ENCODE measurements around the gene ATAT1.

The ATAT1 gene

DNA sequence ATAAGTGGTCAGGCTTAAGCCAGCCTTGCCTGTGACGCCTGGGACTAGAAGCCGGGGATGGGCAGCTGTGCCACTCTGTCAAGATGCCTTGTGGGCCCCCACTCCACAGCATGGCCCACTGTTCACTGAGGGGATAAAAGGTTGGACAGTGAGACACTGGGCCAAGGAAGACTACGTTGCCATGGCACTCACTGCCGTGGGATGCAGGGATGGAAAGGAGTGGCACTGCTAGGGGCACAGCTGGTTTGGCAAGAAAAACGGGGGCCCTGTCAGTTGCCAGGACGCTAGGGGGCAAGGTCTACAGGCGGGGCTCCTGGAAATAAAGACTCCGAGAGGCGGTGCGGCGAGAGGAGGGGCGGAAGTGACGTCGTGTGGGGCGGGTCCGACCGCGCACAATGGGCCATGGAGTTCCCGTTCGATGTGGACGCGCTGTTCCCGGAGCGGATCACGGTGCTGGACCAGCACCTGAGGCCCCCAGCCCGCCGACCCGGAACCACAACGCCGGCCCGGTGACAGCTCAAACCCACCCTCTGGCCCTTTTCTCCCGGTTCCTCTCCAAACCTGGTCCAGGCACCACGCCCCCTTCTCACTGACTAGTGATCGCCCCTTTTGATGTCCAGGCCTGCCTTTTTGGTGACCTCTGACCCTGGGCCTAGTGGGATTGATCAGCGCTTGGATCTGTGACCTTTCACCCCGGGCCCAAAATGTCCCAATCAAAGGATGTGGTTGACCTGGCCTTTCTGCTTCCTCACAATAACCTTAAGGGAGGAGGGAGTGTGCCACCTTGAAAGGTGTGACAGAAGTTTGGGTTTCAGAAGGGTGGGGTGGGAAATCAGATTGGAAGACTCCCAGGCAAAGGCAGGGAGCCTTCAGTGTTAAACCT, at the start of gene ATAT1:
Gene ATAT1 (plus strand): TSS at position 391 of the 883 bp plus-strand sequence.
- DNase-seq, result peak; percentile 92

DNA sequence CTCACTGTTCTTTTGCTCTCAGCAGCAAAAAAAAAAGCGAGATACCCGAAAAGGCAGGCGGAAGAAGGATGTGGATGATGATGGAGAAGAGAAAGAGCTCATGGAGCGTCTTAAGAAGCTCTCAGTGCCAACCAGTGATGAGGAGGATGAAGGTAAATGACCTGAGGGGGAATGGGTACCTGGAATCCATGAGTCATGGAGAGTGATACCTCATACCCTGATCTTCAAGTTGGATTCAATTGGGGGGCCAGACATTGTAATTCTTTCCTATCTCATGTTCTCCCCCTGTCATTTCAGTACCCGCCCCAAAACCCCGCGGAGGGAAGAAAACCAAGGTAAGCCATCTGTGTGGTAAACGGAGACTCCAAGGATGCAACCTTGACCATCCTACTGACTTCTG, 48.6 kb upstream of the ATAT1 start:
- no peak for DNase-seq

DNA sequence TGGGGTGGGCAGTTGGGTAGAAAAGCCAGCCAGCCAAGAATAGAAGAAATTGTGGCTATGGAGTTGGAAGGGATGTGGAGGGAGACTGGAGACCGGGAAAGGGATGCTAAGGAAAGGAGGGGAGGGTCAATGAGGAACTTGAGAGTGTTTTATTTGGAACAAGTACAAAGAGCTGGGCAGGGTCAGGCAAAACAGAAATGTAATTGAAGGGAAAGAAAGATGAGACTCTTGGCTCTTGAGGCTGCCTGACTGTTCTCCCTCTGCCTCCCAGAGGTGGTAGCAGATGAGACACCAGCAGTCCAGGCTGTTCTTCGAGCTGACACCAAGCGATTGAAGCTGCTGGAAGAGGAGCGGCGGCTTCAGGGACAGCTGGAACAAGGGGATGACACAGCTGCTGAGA, 42.8 kb upstream of the ATAT1 start:
- no peak for DNase-seq

DNA sequence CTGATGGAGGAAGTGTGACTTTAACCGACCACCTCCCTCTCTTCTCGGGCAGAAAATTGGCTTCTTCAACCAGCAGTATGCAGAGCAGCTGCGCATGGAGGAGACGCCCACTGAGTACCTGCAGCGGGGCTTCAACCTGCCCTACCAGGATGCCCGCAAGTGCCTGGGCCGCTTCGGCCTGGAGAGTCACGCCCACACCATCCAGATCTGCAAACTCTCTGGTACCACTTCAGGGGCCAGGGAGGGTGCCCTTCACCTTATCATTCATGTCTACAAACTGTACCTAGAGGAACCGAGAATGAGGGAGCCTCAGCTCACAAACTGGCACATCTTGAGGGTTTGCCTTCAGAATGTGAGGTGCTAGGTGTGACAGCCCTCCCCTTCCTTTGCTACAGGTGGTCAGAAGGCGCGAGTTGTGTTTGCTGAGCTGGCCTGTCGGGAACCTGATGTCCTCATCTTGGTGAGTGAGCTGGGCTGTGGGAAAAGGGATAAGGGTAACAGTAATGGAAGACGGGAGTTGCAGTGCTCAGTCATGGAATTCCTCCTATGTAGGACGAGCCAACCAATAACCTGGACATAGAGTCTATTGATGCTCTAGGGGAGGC, 36.8 kb upstream of the ATAT1 start:
- no peak for DNase-seq

DNA sequence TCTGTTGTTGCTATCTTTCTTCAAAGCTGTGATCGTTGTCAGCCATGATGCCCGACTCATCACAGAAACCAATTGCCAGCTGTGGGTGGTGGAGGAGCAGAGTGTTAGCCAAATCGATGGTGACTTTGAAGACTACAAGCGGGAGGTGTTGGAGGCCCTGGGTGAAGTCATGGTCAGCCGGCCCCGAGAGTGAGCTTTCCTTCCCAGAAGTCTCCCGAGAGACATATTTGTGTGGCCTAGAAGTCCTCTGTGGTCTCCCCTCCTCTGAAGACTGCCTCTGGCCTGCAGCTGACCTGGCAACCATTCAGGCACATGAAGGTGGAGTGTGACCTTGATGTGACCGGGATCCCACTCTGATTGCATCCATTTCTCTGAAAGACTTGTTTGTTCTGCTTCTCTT, 36.2 kb upstream of the ATAT1 start:
- no peak for DNase-seq

DNA sequence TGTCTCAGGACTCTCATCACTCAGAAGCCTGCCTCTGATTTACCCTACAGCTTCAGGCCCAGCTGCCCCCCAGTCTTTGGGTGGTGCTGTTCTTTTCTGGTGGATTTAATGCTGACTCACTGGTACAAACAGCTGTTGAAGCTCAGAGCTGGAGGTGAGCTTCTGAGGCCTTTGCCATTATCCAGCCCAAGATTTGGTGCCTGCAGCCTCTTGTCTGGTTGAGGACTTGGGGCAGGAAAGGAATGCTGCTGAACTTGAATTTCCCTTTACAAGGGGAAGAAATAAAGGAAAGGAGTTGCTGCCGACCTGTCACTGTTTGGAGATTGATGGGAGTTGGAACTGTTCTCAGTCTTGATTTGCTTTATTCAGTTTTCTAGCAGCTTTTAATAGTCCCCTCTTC, 35.7 kb upstream of the ATAT1 start:
- DNase-seq, result no peak

DNA sequence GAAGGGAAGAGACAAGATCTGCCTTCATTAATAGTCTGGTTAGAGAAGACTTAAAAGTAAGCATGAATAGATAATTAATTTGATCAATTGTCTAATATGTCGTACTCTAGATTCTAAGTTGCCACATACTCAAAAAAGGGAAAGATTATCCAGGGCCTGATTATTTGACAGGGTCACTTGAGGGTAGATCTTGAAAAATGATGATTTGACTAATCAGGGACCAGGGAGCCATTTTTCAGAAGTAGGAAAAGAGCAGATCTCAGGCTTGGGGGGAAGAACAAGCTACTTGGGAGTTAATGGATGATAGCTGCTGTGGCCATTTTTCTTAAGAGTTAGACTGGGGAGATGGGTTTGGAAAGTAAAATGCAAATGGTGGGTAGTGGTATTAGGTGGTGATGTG, 34.4 kb upstream of the ATAT1 start:
- no peak for DNase-seq

DNA sequence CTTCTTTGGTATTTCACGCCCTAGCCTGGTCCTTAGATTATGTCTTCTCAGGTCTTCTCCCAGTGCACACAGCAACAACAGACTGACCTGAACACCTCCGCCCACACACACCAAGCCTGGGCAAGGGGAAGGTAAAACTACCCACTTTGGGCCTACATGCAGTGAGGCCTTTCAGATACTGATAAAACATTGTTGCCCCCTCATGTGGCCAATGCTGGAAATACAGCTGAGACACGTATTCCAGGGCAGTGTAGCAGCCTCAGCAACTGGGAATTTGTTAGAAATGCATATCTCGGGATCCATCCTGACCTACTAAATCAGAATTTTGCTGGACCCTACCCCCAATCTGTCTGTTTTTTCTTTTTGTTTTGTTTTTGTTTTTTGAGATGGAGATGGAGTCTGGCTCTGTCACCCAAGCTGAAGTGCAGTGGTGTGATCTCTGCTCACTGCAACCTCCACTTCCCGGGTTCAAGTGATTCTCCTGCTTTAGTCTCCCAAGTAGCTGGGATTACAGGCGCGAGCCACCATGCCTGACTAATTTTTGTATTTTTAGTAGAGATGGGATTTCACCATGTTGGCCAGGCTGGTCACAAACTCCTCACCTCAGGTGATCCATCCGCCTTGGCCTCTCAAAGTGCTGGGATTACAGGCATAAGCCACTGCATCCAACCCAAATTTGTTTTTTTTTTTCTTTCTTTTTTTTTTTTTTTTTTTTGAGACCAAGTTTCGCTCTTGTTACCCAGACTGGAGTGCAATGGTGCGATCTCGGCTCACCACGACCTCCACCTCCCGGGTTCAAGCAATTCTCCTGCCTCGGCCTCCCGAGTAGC, 29.1 kb upstream of the ATAT1 start:
- peak; percentile 80 for DNase-seq

DNA sequence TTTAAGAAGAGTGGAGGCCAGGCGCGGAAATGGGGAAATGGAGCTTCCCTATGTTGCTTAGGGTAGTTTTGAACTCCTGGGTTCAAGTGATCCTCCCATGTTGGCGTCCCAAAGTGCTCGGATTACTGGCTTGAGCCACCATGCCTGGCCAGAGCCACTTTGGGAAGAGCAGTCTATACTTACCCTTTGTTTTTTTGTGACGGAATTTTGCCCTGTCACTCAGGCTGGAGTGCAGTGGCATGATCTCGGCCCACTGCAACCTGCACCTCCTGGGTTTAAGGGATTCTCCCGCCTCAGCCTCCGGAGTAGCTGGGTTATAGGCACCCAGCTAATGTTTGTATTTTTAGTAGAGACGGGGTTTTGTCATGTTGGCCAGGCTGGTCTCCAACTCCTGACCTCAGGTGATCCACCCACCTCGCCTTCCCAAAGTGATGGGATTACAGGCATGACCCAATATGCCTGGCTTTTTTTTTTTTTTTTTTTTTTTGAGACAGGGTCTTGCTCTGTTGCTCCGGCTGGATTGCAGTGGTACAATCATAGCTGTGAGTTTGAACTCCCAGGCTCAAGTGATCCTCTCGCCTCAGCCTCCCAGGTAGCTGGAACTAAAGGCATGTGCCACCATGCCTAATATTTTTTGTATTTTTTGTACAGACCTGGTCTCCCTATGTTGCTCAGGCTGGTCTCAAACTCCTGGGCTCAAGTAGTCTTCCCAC, 27.6 kb upstream of the ATAT1 start:
- DNase-seq, result no peak

DNA sequence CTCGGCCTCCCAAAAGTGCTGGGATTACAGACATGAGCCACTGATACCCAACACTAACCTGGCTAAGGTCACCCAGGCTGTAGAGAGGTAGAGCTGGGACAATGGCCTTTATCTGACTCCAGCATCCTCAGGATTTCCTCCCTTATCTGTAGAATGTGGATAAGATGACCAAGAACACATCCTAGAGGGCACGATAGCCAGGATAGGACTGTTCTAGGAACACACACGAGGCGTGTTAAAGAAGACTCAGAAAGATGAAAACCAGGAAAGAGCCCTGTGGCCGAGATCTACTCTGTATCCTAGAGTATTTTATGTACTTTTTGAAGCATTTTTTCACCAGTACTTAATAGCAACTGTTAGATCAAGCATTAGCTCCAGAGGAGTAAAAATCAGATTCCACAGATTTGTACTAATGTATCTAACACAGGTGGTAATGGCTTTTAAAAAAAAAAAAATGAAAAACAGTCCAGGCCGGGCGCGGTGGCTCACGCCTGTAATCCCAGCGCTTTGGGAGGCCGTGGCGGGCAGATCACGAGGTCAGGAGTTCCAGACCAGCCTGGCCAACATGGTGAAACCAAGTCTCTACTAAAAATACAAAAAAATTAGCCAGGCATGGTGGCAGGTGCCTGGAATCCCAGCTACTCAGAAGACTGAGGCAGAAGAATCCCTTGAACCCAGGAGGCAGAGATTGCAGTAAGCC, 26.9 kb upstream of the ATAT1 start:
- DNase-seq, result no peak

DNA sequence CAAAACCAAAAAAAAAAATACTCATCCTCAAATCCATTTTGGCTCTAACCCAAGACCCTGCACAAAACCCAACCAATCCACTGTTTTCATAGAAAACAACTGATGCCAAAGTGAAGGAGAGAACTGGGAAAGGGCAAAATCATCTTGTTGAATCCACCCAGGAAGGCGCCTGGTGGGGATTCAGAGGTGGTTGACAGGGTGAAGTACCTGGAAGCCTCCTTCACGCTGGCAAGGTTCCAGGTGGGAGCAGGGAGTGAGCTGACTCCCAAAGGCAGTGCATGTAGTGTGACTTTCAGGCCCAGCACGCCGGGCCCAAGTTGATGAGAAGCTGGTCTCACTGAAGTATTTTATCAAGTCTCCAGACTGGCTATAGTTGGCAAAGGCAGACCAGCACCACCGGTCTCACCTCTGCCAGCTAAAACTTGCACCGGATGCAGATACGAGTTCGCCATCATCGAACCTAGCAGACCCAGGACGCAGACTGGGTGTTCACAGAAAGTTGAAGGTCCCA, 26.2 kb upstream of the ATAT1 start:
- DNase-seq, result no peak

DNA sequence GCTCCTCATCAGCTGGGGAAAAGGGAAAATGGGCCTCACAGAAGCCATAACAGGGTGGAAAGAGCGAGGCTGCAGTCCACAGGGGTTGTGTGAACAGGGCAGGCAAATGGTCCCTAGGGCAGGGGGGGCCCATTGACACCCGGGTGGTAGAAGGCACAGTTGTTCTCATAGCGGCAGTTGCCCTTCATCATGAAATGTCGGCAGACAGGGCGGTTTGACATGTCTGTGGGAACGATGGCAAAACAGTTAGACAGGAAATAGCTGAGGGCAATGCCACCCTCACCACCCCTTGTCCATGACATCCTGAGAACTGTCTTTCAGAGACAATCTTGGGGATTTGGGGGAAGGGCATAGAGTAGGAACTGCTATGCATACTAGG, 25.2 kb upstream of the ATAT1 start:
- DNase-seq, result no peak

DNA sequence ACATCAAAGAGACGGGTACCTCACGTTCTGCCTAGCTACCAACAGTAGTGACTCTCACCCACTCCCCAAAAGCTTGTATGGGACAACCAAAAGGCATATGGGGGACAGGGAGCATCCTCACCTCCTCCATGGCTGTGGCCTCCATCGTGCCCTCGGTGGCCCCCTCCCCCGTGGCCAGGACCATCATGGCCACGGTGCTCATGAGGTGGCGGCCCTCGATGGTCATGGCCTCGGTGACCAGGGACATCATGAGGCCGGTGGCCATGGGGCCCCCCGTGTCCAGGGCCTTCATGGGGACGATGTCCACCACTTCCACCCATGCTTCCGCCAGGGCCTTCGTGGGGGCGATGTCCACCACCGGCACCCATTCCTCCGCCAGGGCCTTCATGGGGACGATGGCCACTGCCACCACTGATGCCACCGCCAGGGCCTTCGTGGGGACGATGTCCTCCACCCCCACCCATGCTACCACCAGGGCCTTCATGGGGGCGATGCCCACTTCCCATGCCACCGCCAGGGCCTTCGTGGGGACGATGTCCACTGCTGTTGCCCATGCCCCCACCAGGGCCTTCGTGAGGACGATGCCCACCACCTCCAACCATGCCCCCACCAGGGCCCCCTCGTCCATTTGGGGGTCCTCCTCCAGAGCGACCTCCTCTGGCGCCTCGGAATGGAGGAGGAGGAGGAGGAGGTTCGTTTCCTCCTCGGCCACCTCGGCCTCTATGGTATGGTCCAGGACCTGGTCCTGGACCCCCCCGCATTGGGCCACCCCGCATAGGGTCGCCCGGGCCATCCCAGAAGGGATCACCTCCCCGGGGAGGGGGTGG, 24.6 kb upstream of the ATAT1 start:
- no peak for DNase-seq

DNA sequence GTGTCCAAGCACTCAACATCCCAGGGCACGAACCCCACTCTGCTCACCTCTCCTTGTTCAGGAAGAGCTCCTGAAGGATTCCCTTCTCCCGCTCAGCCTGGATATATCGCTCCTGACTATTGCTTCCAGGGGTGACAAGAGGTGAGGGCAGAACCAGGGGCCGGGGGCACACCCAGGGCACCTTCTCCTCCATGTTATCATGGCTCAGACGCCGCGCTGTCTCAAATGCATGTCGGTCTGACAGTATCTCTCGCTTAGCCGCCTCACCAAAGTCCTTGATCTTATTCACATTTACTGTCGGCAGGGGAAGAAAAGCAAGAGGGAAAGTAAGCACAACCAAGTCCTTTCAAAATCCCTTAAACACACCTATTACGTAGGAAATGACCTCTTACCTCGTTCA, 22.7 kb upstream of the ATAT1 start:
- DNase-seq, result no peak

DNA sequence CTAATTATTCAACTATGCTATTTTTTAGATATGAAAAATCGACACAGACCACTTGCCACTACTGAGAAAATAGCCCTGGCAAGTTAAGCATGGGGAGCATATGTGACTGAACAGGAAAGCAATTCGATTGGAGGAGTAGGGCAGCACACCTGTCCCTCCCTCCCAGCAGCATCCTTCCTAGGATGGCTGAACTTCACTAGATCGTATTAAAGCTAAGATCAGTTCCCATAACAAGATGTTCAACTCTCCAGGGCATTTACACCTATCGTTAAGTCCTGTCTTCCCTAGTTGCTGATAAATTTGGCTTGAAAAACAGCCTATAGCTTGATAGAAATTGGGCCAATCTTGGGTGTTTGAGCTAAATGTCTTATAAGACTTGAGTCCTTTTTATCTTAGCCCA, 16.6 kb upstream of the ATAT1 start:
- DNase-seq, result no peak

DNA sequence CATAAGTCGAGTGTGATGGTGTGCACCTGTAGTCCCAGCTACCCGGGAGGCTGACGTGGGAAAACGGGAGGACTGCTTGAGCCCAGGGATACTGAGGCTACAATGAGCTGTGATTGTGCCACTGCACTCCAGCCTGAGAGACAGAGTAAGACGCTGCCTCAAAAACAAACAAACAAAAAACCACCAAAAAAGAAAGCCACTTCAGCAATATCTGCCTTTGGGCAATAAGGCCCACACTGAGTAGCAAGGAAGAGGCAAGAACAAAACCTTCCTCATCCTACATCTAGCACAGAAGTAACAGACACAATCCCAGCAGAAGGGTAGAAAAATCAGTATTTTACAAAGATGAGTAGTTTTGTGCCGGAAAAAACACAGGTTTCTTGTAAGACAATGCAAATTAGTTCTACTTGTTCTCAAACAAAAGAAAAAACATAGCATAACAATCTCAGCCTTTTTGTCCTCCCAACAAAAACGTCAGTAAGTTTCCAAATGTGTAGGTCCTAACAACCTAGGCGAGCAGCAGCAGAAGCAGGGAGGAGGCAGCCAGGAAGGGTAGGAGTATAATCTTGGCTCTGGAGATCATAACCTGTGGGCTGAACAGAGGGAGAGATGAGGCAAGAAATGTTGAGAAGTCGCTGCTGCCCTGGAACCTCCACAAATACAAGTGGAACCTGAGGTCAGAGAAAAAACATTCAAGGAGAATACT, 15.4 kb upstream of the ATAT1 start:
- DNase-seq, result no peak

DNA sequence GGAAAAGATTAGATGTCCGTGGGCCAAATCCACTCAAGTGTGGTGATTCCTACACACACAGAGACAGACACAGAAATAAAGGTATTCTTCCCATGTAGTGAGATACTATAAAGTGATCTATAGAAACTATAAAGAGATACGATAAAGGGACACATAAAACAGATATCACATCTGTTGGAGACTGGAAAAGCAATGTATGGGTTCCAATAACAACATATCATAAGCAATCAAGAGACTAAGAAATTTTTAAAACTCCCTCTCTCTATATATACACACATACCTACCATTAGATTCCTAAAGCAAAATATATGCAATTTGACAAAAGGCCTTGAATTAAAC, 14.8 kb upstream of the ATAT1 start:
- DNase-seq, result no peak

DNA sequence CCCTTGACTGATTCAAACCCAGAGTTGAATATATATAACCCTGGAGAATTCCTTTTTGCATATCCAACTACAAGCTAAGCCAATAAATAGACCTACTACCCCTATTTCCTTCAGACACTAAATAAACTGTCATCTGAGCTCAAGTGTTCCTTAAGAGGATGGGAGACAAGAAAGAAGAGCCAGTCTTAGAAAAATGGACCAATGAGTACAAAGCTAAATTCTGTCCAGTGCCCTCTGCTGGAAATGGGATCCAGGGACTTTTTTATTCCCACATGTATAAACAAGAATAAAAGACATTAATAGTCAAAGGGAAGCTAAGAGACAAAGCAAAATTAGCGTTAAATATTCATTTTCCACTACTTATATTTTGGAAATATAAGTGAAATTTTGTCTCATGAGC, 14.5 kb upstream of the ATAT1 start:
- DNase-seq, result no peak

DNA sequence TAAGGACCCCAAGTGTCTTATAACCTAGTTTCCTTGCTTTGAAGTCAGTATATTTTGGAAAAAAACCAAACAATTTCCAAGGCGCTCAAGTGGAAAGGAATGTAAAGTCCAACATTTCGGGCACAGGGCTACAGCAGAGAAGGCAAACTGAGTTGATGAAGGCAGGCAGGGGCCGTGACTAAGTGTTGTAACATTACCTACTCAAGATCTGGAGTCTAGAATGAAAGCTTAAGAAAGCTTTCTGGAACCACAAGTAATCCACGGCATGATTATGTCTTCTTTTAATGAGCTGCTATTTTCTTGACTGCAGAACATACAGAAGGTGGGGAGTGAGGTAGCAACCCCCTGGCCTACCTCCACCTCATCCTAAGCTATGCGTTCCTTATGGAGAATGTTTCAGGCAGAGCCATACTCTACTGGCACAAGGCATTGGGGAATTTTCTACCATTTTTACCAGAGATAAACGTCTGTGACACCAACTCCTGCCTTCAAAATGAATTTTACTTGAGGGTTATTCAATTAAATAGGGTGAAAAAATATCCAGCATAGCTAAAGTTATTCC, 13.9 kb upstream of the ATAT1 start:
- no peak for DNase-seq

DNA sequence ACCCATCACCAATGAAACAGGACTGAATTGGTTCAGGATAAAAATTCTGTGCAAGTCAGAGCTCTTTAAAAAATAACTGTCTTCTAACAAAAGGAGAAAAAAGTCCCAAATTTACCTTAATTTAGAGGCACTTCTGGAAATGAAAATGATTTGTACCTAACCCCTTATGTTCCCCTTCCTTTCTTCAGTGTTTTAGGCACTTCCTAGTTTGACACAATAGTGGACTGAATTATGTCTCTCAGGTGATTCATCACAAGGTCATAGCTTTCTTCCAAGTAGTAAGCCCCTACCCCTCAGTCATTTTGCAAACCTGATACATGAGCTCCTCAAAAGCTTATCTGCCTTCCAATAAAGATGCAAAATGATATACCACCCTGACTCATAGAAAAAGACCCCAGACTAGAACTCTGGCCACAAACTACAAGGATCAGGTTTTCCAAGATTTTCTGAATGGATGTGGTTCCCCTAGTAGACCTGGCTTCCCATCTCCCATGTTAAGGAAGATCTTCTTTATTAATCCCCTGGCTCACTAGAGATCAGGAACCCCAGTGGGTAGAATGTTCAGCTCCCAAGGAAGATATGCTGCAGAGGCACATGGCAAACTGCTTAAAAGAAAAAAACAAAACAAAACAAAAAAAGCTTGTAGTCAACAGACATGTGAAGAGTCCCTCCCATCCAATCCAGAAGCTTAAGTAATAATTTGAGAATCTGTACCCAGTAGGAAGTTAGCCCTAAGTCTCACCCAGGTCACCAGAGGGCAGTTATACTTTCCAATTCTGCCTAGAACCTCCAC, 13.2 kb upstream of the ATAT1 start:
- DNase-seq, result no peak
